Stimulated activated CD8-positive, alpha-beta memory T cell treated with anti-CD3 and anti-CD28 coated beads, Interleukin-12 subunit alpha, Interleukin-12 subunit beta, amount 100 ng/mL, for 24 hours (primary cell): ENCODE results near the gene ADAM19.

Experiments used
- DNase-seq: peaks from one replicate; pipeline ENCODE4 v3.0.0-alpha.2; 2020; ENCODE audit errors: extremely low read depth

ADAM19 gene

GRCh38 chr5:157516006-157516405 is 59.6 kb downstream of the ADAM19 start:
- no peak for DNase-seq

- no peak for DNase-seq
Observed at GRCh38 chr5:157514974-157515373, 60.6 kb downstream of the ADAM19 start.

GRCh38 chr5:157513182-157513581 is 62.4 kb downstream of the ADAM19 start:
- DNase-seq, result no peak

GRCh38 chr5:157511651-157512644 is 63.6 kb downstream of the ADAM19 start:
- no peak for DNase-seq

GRCh38 chr5:157510682-157511081 is 64.9 kb downstream of the ADAM19 start:
- DNase-seq, result no peak

DNA sequence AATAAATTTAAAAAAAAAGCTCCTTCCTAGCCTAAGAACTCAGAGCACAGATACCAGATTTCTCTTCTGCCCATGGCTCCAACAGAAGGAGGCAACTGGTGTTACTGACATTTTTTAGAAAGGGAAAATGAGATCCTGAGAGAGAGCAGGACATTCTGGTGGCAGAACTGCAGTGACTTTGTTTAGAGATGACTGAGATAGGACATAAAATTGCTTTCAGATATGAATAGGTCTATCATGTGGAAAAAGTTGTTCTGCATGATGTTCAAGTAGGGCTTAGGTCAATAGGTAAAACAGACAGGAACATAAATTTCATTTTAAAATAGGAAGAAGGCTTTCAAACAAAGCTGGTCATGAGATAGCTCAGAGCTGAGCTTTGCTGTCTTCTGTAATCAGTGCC is 66.0 kb downstream of the ADAM19 start:
- DNase-seq, result no peak

DNA sequence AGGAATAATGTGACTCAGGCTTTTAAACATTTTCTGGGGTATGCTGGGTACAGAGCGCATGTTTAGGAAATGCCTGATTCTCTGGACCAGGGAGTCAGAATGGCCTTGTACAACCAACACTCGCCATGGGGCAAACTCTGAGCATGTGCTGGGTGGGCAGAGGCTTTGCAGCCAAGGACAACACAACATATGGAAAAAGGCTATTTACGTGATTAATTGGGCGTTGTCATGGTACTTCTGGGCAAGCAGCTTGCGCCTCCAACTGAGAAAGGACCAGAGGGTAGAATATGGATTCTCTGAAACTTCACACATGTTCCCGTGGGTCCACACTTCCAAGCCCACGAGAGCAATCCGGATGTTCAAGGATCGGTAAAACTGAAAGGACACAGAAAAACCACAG is 66.5 kb downstream of the ADAM19 start:
- DNase-seq, result no peak

DNA sequence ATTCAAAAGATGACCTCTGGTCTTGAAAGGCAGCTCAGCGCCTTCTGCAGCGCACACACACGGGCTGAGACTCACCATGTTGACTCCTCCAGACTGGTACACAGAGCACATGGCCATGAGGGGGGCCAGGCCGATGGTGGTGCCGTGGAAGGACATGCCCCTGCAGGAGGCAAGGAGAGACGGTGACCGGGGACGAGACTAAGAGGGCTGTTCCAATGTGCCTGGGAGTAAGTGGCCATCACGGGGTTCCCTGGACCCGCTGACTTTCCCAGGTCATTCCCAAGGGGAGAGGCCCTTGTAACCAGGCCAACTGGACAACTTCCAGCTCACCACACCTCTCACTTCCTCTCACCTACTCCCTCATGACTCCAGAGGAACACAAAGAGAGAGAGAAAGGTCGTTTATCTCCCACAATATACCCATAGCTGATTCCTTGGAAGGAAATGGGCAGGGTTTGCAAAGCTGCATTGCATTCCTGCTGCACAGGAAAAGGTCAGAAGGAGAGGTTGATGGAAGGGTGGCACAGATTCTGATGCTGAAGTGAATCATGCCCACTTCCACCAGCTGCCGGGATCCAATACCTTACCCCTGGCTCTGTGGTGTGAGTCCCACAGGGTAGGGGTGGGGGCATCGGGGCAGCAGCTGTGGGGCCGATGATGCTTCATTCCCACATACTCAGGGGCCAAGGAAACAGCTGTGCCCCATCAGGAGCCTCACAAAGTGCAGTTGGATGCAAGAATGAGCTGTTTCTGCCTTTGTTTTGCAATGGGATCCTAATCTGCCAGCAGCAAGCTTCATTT is 68.4 kb downstream of the ADAM19 start:
- DNase-seq, result no peak

DNA sequence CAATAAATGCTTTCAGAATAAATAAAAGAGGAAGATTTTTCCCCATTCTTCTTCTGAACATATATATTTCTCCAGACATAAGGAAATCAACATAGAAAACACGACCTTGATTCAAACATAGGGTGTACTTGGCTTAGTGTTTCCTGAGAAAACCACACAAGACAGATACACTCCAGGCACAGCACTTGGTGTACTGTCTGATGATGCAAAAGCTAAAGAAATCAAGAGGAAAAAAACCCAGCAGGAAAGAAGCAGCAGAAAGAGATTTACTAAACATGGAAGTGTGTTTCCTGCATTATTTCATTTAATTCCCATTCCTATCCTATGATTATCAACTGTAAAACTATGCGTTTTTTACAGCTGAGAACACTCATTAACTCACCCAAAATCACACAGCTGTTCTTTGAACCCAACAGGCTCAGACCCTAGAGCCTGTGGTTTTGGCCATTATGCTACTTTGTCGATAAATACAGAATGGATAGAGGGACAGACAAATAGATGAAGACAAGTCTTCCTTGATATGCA is 69.4 kb downstream of the ADAM19 start:
- DNase-seq, result no peak

GRCh38 chr5:157505496-157505895 is 70.1 kb downstream of the ADAM19 start:
- no peak for DNase-seq

DNA sequence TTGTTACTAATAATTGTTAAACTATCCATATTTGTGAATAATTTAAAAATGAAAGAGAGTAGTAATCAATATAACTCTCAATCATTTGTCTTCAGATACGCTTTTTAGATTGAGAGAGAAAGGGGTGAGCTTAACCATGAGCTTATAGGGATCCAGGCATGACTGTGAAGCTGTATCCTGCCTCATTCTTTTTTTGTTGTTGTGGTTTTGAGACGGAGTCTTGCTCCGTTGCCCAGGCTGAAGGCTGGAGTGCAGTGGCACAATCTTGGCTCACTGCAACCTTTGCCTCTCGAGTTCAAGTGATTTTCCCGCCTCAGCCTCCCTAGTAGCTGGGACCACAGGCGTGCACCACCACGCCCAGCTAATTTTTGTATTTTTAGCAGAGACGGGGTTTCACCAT is 71.5 kb downstream of the ADAM19 start:
- DNase-seq, result no peak

DNA sequence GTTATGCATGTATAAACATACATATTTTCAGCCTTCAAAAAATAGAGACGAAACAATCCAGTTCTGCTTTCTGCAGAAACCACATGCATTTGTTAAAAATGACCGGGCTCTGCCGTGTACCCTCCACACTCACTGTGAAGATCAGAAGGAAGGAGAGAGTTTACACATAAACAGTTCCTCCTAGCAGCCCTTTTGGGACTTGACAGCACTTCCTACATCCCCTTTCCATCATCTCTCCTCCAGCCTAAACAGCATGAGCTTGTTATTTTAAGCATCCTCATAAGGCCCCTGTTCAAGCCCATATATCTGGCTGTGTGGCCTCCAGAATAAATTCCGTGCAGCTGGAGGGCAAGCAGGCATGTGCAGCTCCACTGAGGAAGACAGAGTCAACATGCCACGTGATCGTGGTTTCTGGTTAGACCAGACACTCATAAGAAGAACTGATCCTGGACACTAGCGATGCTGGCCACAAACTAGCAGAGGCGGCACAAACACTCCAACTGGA is 73.4 kb downstream of the ADAM19 start:
- no peak for DNase-seq

- DNase-seq, result no peak
Observed at GRCh38 chr5:157497875-157498611, 77.5 kb downstream of the ADAM19 start.

GRCh38 chr5:157496864-157497263 is 78.7 kb downstream of the ADAM19 start:
- no peak for DNase-seq

GRCh38 chr5:157494178-157494832 is 81.3 kb downstream of the ADAM19 start:
- DNase-seq, result no peak

DNA sequence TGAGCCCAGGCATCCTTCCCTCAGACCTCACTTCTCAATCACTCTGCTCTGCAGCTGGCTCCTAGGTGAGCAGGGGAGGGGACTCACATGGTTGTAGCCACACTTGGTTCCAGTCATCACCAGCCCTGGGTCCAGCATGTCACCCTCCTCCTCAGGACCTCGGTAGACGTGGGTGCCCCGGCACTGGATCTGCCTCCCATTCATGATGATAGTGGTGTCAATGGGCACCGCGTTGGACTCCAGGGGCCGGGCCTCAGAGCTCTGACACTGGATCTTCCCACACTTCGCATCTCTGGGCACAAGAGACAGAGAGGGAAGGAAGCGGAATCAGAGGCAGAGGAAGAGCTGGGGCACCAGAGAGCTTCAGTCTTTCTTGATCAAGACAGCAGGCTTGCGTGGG is 82.7 kb downstream of the ADAM19 start:
- DNase-seq, result no peak

GRCh38 chr5:157491471-157491995 is 84.0 kb downstream of the ADAM19 start:
- DNase-seq, result no peak

DNA sequence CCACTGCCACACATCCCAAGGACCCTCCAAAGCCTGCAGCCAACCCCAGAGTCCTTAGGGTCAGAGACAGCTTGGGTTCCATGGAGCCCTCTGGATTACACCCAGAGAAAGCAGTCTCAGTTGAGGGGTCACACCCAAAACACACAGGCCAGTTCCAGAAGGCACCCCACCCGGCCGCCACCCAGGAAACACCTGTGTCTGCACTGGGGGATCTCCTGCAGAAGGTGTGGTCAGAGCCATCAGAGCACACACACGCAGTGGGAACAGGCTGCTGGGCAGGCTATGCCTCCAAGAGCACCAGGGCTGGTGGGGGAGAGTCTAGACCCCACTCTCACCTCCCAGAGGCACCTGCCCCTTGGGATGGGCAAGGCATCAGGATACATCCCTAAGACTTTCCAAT is 88.2 kb downstream of the ADAM19 start:
- no peak for DNase-seq

GRCh38 chr5:157486861-157487260 is 88.7 kb downstream of the ADAM19 start:
- DNase-seq, result no peak

DNA sequence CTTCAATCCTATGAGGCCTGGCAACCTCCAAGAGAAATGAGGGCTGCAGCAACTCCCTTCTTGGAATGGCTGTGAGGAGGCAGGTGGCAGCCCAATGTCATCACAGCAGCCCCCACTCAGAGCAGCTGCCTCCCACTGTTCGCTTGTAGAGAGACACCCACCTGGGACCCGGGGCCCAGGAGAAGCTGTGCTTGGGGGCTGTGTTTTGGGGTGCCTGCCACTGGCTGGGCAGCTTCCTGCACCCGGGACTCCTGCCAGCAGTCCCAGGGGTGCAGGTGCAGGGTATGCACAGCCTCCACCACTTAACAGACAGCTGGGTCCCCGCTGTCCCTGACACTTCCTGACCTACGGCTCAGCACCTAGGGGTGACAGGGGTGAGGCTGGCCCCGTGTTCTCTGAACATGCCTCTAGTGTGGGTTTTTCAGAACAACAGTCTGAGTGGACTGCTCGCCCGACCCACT is 89.3 kb downstream of the ADAM19 start:
- DNase-seq, result no peak

- DNase-seq, result no peak
Observed at GRCh38 chr5:157485811-157486210, 89.8 kb downstream of the ADAM19 start.
